WTC11 (cell line): Measurements from ENCODE around the gene RGSL1. TPM values are rescaled to one million over a fixed set of nuclear protein-coding genes. Genes with fewer than 3 reads are reported as not detected.

ENCODE experiments used
- ATAC-seq: fragments of 200-7000 bp; cut with Tn5 transposase; 2 replicates; pipeline ENCODE4 v1.10.0; 2021; ENCODE audit warnings: mild to moderate bottlenecking, moderate library complexity
- Bru-seq: library from RNA; stranded (reverse); fragments of 400-500 nt; gene quantifications from one replicate; lab custom pipeline; 2021; lab: Mats Ljungman, UMichigan
- CTCF ChIA-PET: fragments of 300-600 bp; sonication (Branson Sonifier 250); formaldehyde crosslinking; loops from one replicate; lab custom pipeline; 2021; ENCODE audit warnings: antibody characterized with exemption; lab: Charles Lee
- POLR2A ChIA-PET: fragments of 350-600 bp; sonication (Branson Sonifier 250); formaldehyde crosslinking; loops from one replicate; lab custom pipeline; 2021; ENCODE audit warnings: antibody characterized with exemption; lab: Charles Lee
- DNase-seq: peaks from one replicate; pipeline ENCODE4 v3.0.0; 2021; ENCODE audit warnings: low spot score
- H3K27ac Mint-ChIP-seq: 2 replicates; pipeline ENCODE4 v1.8.0; 2021; ENCODE audit warnings: mixed read lengths
- H3K27me3 Mint-ChIP-seq: 2 replicates; pipeline ENCODE4 v1.8.0; 2021; ENCODE audit warnings: low read depth, mild to moderate bottlenecking, moderate library complexity, mixed read lengths
- H3K36me3 Mint-ChIP-seq: 2 replicates; pipeline ENCODE4 v1.8.0; 2021; ENCODE audit warnings: mixed read lengths
- H3K4me1 Mint-ChIP-seq: 2 replicates; pipeline ENCODE4 v1.8.0; 2022; ENCODE audit warnings: mixed read lengths
- H3K4me3 Mint-ChIP-seq: 2 replicates; pipeline ENCODE4 v1.8.0; 2021; ENCODE audit warnings: mild to moderate bottlenecking, moderate library complexity, mixed read lengths
- H3K9me3 Mint-ChIP-seq: 2 replicates; pipeline ENCODE4 v1.8.0; 2021; ENCODE audit warnings: mixed read lengths
- ATF1 ChIP-seq: sonication (generic); formaldehyde crosslinking; IDR thresholded peaks from 2 replicates; pipeline ENCODE4 v1.8.1; 2023; ENCODE audit warnings: mild to moderate bottlenecking, moderate library complexity, missing genetic modification reagents
- ELF4 ChIP-seq: sonication (generic); formaldehyde crosslinking; IDR thresholded peaks from 2 replicates; pipeline ENCODE4 v1.8.1; 2022; ENCODE audit warnings: low read depth, mild to moderate bottlenecking, moderate library complexity, missing genetic modification reagents
- ETV6 ChIP-seq: sonication (generic); formaldehyde crosslinking; IDR thresholded peaks from 2 replicates; pipeline ENCODE4 v1.8.1; 2022; ENCODE audit warnings: mild to moderate bottlenecking, missing genetic modification reagents
- KAT7 ChIP-seq: sonication (generic); formaldehyde crosslinking; IDR thresholded peaks from 2 replicates; pipeline ENCODE4 v1.8.1; 2023; ENCODE audit warnings: missing genetic modification reagents, mild to moderate bottlenecking, borderline replicate concordance
- MXD4 ChIP-seq: fragments of 250-450 bp; sonication (Bioruptor Pico); IDR thresholded peaks from 2 replicates; pipeline ENCODE4 v1.8.0; 2021; ENCODE audit warnings: mild to moderate bottlenecking, moderate library complexity, borderline replicate concordance
- NR1H2 ChIP-seq: sonication (generic); formaldehyde crosslinking; IDR thresholded peaks from 2 replicates; pipeline ENCODE4 v1.9.0; 2021; ENCODE audit warnings: mild to moderate bottlenecking, moderate library complexity, missing genetic modification reagents
- OVOL2 ChIP-seq: fragments of 250-450 bp; sonication (Bioruptor Pico); IDR thresholded peaks from 2 replicates; pipeline ENCODE4 v1.9.0; 2021; ENCODE audit warnings: mild to moderate bottlenecking, borderline replicate concordance
- RELA ChIP-seq: sonication (generic); formaldehyde crosslinking; IDR thresholded peaks from 2 replicates; pipeline ENCODE4 v1.8.1; 2022; ENCODE audit warnings: missing genetic modification reagents, mild to moderate bottlenecking, borderline replicate concordance
- SOX15 ChIP-seq: fragments of 250-450 bp; sonication (Bioruptor Pico); IDR thresholded peaks from 2 replicates; pipeline ENCODE4 v1.9.0; 2021; ENCODE audit warnings: mild to moderate bottlenecking
- TEAD4 ChIP-seq: sonication (generic); formaldehyde crosslinking; IDR thresholded peaks from 2 replicates; pipeline ENCODE4 v1.8.0; 2022; ENCODE audit warnings: mild to moderate bottlenecking, missing genetic modification reagents
- ZNF263 ChIP-seq: sonication (generic); formaldehyde crosslinking; IDR thresholded peaks from 2 replicates; pipeline ENCODE4 v1.8.1; 2022; ENCODE audit warnings: low read depth, mild to moderate bottlenecking, moderate library complexity, missing genetic modification reagents
- long read RNA-seq, 3 experiments: library from RNA in 1 of 3; library from capped mRNA in 1 of 3; library from polyadenylated mRNA in 1 of 3; unstranded in 2 of 3; stranded (forward) in 1 of 3; transcript quantifications; one replicate each; pipeline ENCODE4 v2.0.0, GENCODE V29; 2021
- total RNA-seq: library from RNA; stranded (reverse); gene quantifications from 3 replicates; pipeline ENCODE4 v1.2.3, GENCODE V29; 2021
- TF ChIP-seq, protein P1 (sequence below): sonication (generic); formaldehyde crosslinking; IDR thresholded peaks from 2 replicates; pipeline ENCODE4 v1.8.0; 2022; ENCODE audit warnings: missing genetic modification reagents
- TF ChIP-seq, protein P2 (sequence below): sonication (generic); formaldehyde crosslinking; IDR thresholded peaks from 2 replicates; pipeline ENCODE4 v1.8.1; 2023; ENCODE audit warnings: mild to moderate bottlenecking, missing genetic modification reagents, moderate library complexity
- TF ChIP-seq, protein P3 (sequence below): fragments of 250-450 bp; sonication (Bioruptor Pico); conservative IDR thresholded peaks from 2 replicates; pipeline ENCODE4 v1.9.0; 2021; ENCODE audit warnings: mild to moderate bottlenecking
- TF ChIP-seq, protein P4 (sequence below): fragments of 250-450 bp; sonication (Bioruptor Pico); IDR thresholded peaks from 2 replicates; pipeline ENCODE4 v1.9.0; 2021; ENCODE audit warnings: mild to moderate bottlenecking
- TF ChIP-seq, protein P5 (sequence below): sonication (generic); formaldehyde crosslinking; IDR thresholded peaks from 2 replicates; pipeline ENCODE4 v1.8.1; 2022; ENCODE audit warnings: low read depth, mild to moderate bottlenecking, moderate library complexity, missing genetic modification reagents, borderline replicate concordance

RGSL1 gene
- total RNA-seq (not detected in 3 replicates), Bru-seq, nascent RNA (not detected)
- long read RNA-seq, experiment 1 = 0 reads
- long read RNA-seq, experiment 2 = 0 reads
- long read RNA-seq, experiment 3 = 0 reads

DNA sequence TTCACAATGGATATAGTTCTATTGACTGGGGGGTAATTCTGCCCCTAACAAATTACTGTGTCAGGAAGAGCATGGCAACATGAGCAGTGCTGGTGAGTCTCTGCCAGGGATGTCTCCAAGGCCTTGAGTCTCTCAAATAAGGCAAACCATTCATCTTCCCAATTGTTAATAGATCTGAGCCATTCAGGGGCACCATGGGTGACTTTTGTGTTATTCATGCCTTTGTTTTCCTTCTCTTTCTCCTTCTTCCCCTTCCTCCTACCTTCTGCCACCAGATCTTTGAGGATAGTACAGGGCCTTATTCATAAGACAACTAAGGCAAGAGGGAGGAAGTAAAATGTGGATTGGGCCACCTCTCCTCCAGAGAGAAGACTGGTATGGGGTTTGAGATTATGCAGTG lies at the start of gene RGSL1:
TSS of gene RGSL1 (plus strand) at position 60 of the 400 bp plus-strand sequence. CDS start at position 80, 20 bp downstream.
- peaks cover 47% of the 10 kb centered on the region for H3K27me3 Mint-ChIP-seq
- TF ChIP-seq ETV6 (CRISPR knock-in tag) = 0 out of 2 replicates have a peak, but pooled peaks have one; percentile 14
- TF ChIP-seq KAT7 (CRISPR knock-in tag) = no peak
- TF ChIP-seq, protein P1, sequence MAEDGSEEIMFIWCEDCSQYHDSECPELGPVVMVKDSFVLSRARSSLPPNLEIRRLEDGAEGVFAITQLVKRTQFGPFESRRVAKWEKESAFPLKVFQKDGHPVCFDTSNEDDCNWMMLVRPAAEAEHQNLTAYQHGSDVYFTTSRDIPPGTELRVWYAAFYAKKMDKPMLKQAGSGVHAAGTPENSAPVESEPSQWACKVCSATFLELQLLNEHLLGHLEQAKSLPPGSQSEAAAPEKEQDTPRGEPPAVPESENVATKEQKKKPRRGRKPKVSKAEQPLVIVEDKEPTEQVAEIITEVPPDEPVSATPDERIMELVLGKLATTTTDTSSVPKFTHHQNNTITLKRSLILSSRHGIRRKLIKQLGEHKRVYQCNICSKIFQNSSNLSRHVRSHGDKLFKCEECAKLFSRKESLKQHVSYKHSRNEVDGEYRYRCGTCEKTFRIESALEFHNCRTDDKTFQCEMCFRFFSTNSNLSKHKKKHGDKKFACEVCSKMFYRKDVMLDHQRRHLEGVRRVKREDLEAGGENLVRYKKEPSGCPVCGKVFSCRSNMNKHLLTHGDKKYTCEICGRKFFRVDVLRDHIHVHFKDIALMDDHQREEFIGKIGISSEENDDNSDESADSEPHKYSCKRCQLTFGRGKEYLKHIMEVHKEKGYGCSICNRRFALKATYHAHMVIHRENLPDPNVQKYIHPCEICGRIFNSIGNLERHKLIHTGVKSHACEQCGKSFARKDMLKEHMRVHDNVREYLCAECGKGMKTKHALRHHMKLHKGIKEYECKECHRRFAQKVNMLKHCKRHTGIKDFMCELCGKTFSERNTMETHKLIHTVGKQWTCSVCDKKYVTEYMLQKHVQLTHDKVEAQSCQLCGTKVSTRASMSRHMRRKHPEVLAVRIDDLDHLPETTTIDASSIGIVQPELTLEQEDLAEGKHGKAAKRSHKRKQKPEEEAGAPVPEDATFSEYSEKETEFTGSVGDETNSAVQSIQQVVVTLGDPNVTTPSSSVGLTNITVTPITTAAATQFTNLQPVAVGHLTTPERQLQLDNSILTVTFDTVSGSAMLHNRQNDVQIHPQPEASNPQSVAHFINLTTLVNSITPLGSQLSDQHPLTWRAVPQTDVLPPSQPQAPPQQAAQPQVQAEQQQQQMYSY = peak; percentile 47
- TF ChIP-seq, all 79 proteins: peak for 2
- CTCF ChIA-PET = interaction anchor here (1.0 to 2.7 kb wide), 2 partner anchors 34 to 336 kb away, joined by 4 to 10 read pairs; no protein-coding TSS in a partner anchor
- DNase-seq (no peak), ATAC-seq (peak; percentile 64)
- no peaks in the 10 kb centered on the region; the same call in 1 of the 2 replicates for H3K36me3 Mint-ChIP-seq
- POLR2A ChIA-PET = no interaction called here
- H3K4me3 Mint-ChIP-seq = no peak within 1 kb of the TSS
- 0 out of 2 replicates have a peak, but pooled peaks cover 6% of the 10 kb centered on the region for H3K9me3 Mint-ChIP-seq
- peaks cover 40% of the 10 kb centered on the region for H3K4me1 Mint-ChIP-seq
- no peak within 1 kb of the TSS for H3K27ac Mint-ChIP-seq

DNA sequence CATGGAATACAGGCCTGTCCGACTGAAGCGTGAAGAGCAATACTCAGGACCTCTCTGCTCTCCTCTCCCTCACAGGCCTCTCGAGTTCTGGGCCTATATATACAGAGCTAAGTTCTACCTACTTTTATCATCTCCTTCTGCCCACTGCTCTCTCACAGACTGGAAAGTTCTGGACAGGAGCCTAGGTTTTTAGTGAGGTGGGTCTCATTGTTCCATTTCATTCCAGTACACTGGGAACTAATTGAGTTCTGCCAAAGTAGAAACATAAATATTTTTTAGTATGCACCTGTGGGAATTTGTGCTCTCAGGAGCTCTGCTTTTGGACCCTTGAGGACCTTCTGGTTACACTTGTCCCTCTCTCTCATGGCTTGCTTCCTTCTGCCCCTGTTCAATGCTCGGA lies 49.4 kb upstream of the RGSL1 start, which contains the start of gene TEDDM1:
TSS of gene TEDDM1 (minus strand) at position 101 of the 400 bp plus-strand sequence. CDS start 182 bp downstream, outside the sequence.
- Mint-ChIP-seq H3K27me3 (no peaks in the 10 kb centered on the region), H3K27ac (no peak within 1 kb of the TSS), H3K36me3 (peaks cover 4% of the 10 kb centered on the region), H3K4me1 (peaks cover 19% of the 10 kb centered on the region), H3K4me3 (no peak within 1 kb of the TSS), H3K9me3 (peaks cover 7% of the 10 kb centered on the region)
- ChIA-PET CTCF (no interaction called here), POLR2A (no interaction called here)
- ATAC-seq = no peak
- no peak for DNase-seq
- no peak for TF ChIP-seq MXD4
- TF ChIP-seq, protein P2, sequence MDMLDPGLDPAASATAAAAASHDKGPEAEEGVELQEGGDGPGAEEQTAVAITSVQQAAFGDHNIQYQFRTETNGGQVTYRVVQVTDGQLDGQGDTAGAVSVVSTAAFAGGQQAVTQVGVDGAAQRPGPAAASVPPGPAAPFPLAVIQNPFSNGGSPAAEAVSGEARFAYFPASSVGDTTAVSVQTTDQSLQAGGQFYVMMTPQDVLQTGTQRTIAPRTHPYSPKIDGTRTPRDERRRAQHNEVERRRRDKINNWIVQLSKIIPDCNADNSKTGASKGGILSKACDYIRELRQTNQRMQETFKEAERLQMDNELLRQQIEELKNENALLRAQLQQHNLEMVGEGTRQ (CRISPR knock-in tag) = no peak
- no peak for TF ChIP-seq RELA (CRISPR knock-in tag)
- TF ChIP-seq, protein P3, sequence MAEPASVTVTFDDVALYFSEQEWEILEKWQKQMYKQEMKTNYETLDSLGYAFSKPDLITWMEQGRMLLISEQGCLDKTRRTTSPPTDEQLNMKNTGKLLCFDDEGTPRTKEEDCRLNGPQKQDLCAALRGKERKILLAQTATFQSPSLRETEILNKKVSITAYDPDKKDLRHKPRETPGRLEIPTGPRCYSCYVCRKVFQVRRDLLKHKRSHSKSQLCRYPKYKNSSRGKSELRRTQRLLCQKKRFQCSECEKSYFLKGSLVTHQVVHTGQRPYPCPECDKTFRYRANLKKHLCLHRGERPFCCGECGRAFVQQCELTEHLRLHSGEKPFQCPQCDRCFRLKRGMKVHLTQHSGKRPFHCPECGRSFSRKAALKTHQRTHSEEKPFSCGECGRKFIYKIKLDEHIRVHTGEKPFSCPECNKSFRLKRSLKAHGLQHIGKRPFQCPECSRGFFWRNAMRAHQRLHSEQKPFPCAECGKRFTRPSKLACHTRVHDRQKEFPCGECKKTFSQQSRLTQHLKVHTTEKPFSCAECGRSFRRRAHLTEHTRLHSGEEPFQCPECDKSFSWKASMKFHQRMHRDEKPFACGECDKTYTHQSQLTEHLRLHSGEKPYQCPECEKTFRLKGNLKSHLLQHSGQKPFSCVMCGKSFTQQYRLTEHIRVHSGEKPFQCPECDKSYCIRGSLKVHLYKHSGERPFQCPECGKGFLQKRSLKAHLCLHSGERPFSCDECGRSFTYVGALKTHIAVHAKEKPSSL (CRISPR knock-in tag) = no peak
- no peak for TF ChIP-seq ZNF263
- no peak for TF ChIP-seq NR1H2 (CRISPR knock-in tag)
- no peak for TF ChIP-seq ATF1 (CRISPR knock-in tag)
- TF ChIP-seq OVOL2 (CRISPR knock-in tag) = no peak
- no peak for TF ChIP-seq SOX15 (CRISPR knock-in tag)
- TF ChIP-seq, protein P4, sequence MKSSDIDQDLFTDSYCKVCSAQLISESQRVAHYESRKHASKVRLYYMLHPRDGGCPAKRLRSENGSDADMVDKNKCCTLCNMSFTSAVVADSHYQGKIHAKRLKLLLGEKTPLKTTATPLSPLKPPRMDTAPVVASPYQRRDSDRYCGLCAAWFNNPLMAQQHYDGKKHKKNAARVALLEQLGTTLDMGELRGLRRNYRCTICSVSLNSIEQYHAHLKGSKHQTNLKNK (CRISPR knock-in tag) = no peak
- TF ChIP-seq ELF4 (CRISPR knock-in tag) = no peak
- TF ChIP-seq TEAD4 = no peak
- TF ChIP-seq, protein P5, sequence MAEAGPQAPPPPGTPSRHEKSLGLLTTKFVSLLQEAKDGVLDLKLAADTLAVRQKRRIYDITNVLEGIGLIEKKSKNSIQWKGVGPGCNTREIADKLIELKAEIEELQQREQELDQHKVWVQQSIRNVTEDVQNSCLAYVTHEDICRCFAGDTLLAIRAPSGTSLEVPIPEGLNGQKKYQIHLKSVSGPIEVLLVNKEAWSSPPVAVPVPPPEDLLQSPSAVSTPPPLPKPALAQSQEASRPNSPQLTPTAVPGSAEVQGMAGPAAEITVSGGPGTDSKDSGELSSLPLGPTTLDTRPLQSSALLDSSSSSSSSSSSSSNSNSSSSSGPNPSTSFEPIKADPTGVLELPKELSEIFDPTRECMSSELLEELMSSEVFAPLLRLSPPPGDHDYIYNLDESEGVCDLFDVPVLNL (CRISPR knock-in tag) = no peak
